A549 treated with GW870086 at 1 μM for 4 hours (cell line): Measurements from ENCODE around the gene KIRREL3. TPM values are rescaled to one million over a fixed set of nuclear protein-coding genes. Genes with fewer than 3 reads are reported as not detected.

Experiments
- total RNA-seq: library from RNA; stranded (reverse); fragments of 200-300 nt; extraction: Qiagen RNA extraction; gene quantifications from 5 replicates; pipeline ENCODE4 v1.2.3, GENCODE V29; 2022; ENCODE audit warnings: low read depth

The KIRREL3 gene
- total RNA-seq: 9.4 to 11.6 TPM (median 10.1 TPM) in 5 replicates

GRCh38 chr11:127000291-127000968 is at the start of gene KIRREL3:
Gene KIRREL3, minus strand, starts transcription at chr11:127000770.

